SK-N-SH (cell line): ENCODE measurements around the gene PODXL2. TPM values are rescaled to one million over a fixed set of nuclear protein-coding genes. Genes with fewer than 3 reads are reported as not detected.

ENCODE experiments used
- CTCF ChIA-PET: fragments of 300-600, 350-600 bp; formaldehyde crosslinking; extraction: SDS; loops from one replicate; lab custom pipeline; 2021; lab: Yijun Ruan, JAX
- POLR2A ChIA-PET: fragments of 350-600 bp; sonication (Branson Sonifier 250); formaldehyde crosslinking; extraction: SDS; loops from one replicate; lab custom pipeline; 2020; ENCODE audit warnings: antibody characterized with exemption, inconsistent platforms; lab: Yijun Ruan, JAX
- DNase-seq: peaks from one replicate; pipeline ENCODE4 v3.0.0; 2012
- H2AFZ ChIP-seq: fragments of 200-600 bp; sonication (generic); 2 replicates; pipeline ENCODE4 v1.8.1; 2016; ENCODE audit warnings: antibody characterized with exemption, mild to moderate bottlenecking, low read depth
- H3F3A ChIP-seq: fragments of 200-600 bp; sonication (generic); replicated peaks from 2 replicates; pipeline ENCODE3; 2016; ENCODE audit warnings: antibody characterized with exemption, mild to moderate bottlenecking; ENCODE audit not compliant: insufficient read depth
- H3K27ac ChIP-seq, 2 experiments: fragments of 200-500 bp in 1 of 2; fragments of 200-600 bp in 1 of 2; sonication (Bioruptor generic) in 1 of 2; sonication (generic), shearing (Covaris generic) in 1 of 2; 2 replicates each; pipeline versions ENCODE4 v1.5.1 to v1.6.1; 2014 to 2016; ENCODE audit warnings: low read depth in 2 of 2, inconsistent platforms in 1 of 2, low read length in 1 of 2, mild to moderate bottlenecking in 1 of 2, mixed read lengths in 1 of 2
- H3K27me3 ChIP-seq: fragments of 200-600 bp; sonication (generic), shearing (Covaris generic); 2 replicates; pipeline ENCODE4 v1.6.1; 2016; ENCODE audit warnings: mixed run types; ENCODE audit not compliant: insufficient read depth
- H3K36me3 ChIP-seq, 2 experiments: fragments of 200-500 bp in 1 of 2; fragments of 200-600 bp in 1 of 2; sonication (Bioruptor generic) in 1 of 2; sonication (generic) in 1 of 2; replicated peaks in 1 of 2; 2 replicates each; pipeline versions ENCODE3 to v1.5.1; 2014 to 2016; ENCODE audit warnings: low read length in 1 of 2, mild to moderate bottlenecking in 1 of 2; ENCODE audit not compliant: insufficient read depth in 2 of 2, control insufficient read depth in 1 of 2
- H3K4me1 ChIP-seq, 2 experiments: fragments of 200-500 bp in 1 of 2; fragments of 200-600 bp in 1 of 2; sonication (Bioruptor generic) in 1 of 2; sonication (generic), shearing (Covaris generic) in 1 of 2; 2 replicates each; pipeline versions ENCODE4 v1.5.1 to v1.6.1; 2014 to 2016; ENCODE audit warnings: low read depth in 1 of 2, low read length in 1 of 2, mixed run types in 1 of 2; ENCODE audit not compliant: insufficient read depth in 2 of 2, control insufficient read depth in 1 of 2
- H3K4me2 ChIP-seq: fragments of 200-600 bp; sonication (generic), shearing (Covaris generic); 2 replicates; pipeline ENCODE4 v1.6.1; 2017; ENCODE audit warnings: mixed run types
- H3K4me3 ChIP-seq, 2 experiments: fragments of 200-500 bp in 1 of 2; fragments of 200-600 bp in 1 of 2; sonication (Bioruptor generic) in 1 of 2; sonication (generic), shearing (Covaris generic) in 1 of 2; 2 replicates each; pipeline versions ENCODE4 v1.5.1 to v1.8.1; 2014 to 2016; ENCODE audit warnings: low read depth in 2 of 2, inconsistent platforms in 1 of 2, low read length in 1 of 2, mild to moderate bottlenecking in 1 of 2, mixed read lengths in 1 of 2, moderate library complexity in 1 of 2
- H3K79me2 ChIP-seq: fragments of 200-600 bp; sonication (generic); 2 replicates; pipeline ENCODE4 v1.8.1; 2017; ENCODE audit warnings: mild to moderate bottlenecking; ENCODE audit not compliant: insufficient read depth
- H3K9ac ChIP-seq: fragments of 200-600 bp; sonication (generic); 2 replicates; pipeline ENCODE4 v1.6.1; 2017; ENCODE audit warnings: mixed run types
- H3K9me2 ChIP-seq: fragments of 200-600 bp; sonication (generic); 2 replicates; pipeline ENCODE4 v1.6.1; 2017; ENCODE audit warnings: mixed run types
- H3K9me3 ChIP-seq: fragments of 200-600 bp; sonication (generic); 2 replicates; pipeline ENCODE4 v1.6.1; 2017; ENCODE audit warnings: mixed run types, mild to moderate bottlenecking, moderate library complexity
- H4K20me1 ChIP-seq: fragments of 200-600 bp; sonication (generic); 2 replicates; pipeline ENCODE4 v1.6.1; 2017; ENCODE audit warnings: mild to moderate bottlenecking, mixed run types; ENCODE audit not compliant: insufficient read depth
- CHD2 ChIP-seq: fragments of 150-350 bp; IDR thresholded peaks from 2 replicates; pipeline ENCODE4 v1.6.1; 2018; ENCODE audit warnings: low read length; ENCODE audit not compliant: partially characterized antibody
- ELF1 ChIP-seq: IDR thresholded peaks from 2 replicates; pipeline ENCODE4 v1.4.0; 2012
- EP300 ChIP-seq, 2 experiments: IDR thresholded peaks; 2 replicates each; pipeline versions ENCODE4 v1.4.0 to v1.6.1; 2012; ENCODE audit warnings: borderline replicate concordance in 1 of 2, low read depth in 1 of 2, low read length in 1 of 2
- EZH2phosphoT487 ChIP-seq: fragments of 200-600 bp; sonication (generic); IDR thresholded peaks from 2 replicates; pipeline ENCODE4 v1.6.1; 2017; ENCODE audit warnings: low read depth, mixed run types, mild to moderate bottlenecking, antibody characterized with exemption, moderate library complexity, borderline replicate concordance
- FOXJ3 ChIP-seq: sonication (generic); formaldehyde crosslinking; IDR thresholded peaks from 2 replicates; pipeline ENCODE4 v1.5.1; 2020; ENCODE audit warnings: mild to moderate bottlenecking, missing genetic modification reagents
- FOXM1 ChIP-seq: IDR thresholded peaks from 2 replicates; pipeline ENCODE4 v1.4.0; 2012; ENCODE audit warnings: low read depth, mild to moderate bottlenecking
- GABPA ChIP-seq: IDR thresholded peaks from 2 replicates; pipeline ENCODE4 v1.4.0; 2012; ENCODE audit warnings: low read depth, mild to moderate bottlenecking
- GATA2 ChIP-seq: sonication (generic); formaldehyde crosslinking; IDR thresholded peaks from 2 replicates; pipeline ENCODE4 v1.5.0; 2020; ENCODE audit warnings: mild to moderate bottlenecking, missing genetic modification reagents
- JUND ChIP-seq: IDR thresholded peaks from 2 replicates; pipeline ENCODE4 v1.4.0; 2012
- MEF2A ChIP-seq: IDR thresholded peaks from 2 replicates; pipeline ENCODE4 v1.4.0; 2012; ENCODE audit warnings: low read depth, borderline replicate concordance
- MXI1 ChIP-seq: IDR thresholded peaks from 2 replicates; pipeline ENCODE4 v1.6.1; 2012; ENCODE audit warnings: mild to moderate bottlenecking, low read depth, low read length, improper control_type of control experiment
- NFIC ChIP-seq: IDR thresholded peaks from 2 replicates; pipeline ENCODE4 v1.4.0; 2012; ENCODE audit warnings: borderline replicate concordance
- NRF1 ChIP-seq: IDR thresholded peaks from 2 replicates; pipeline ENCODE4 v1.6.1; 2012; ENCODE audit warnings: low read depth, mild to moderate bottlenecking, low read length
- RAD21 ChIP-seq: IDR thresholded peaks from 2 replicates; pipeline ENCODE4 v1.6.1; 2012; ENCODE audit warnings: mild to moderate bottlenecking, low read length
- RCOR1 ChIP-seq: fragments of 150-350 bp; IDR thresholded peaks from 2 replicates; pipeline ENCODE4 v1.6.1; 2017; ENCODE audit warnings: antibody characterized with exemption, low read length
- SMC3 ChIP-seq: IDR thresholded peaks from 2 replicates; pipeline ENCODE4 v1.6.1; 2012; ENCODE audit warnings: low read depth, low read length, improper control_type of control experiment
- TAF1 ChIP-seq: IDR thresholded peaks from 2 replicates; pipeline ENCODE4 v1.6.1; 2012; ENCODE audit warnings: low read depth, mild to moderate bottlenecking, low read length, moderate library complexity, borderline replicate concordance
- TCF12 ChIP-seq: IDR thresholded peaks from 2 replicates; pipeline ENCODE4 v1.4.0; 2012
- YY1 ChIP-seq: IDR thresholded peaks from 2 replicates; pipeline ENCODE4 v1.4.0; 2012; ENCODE audit warnings: low read depth, mild to moderate bottlenecking
- WGBS: methylation state at CpG from one replicate; pipeline ENCODE4 v1.1.6; 2017; ENCODE audit warnings: low lambda C conversion rate; 5-methylcytosine and 5-hydroxymethylcytosine counted together
- polyA plus RNA-seq, 3 experiments: library from polyadenylated mRNA; depleted of rRNA; stranded (reverse); fragments of >200 nt; gene quantifications; 2 replicates each; pipeline ENCODE4 v1.2.3, GENCODE V29; 2012
- TF ChIP-seq, protein P1 (sequence below): IDR thresholded peaks from 2 replicates; pipeline ENCODE4; 2012
- TF ChIP-seq, protein P2 (sequence below): IDR thresholded peaks from 2 replicates; pipeline ENCODE4 v1.4.0; 2012; ENCODE audit warnings: low read depth
- TF ChIP-seq, protein P3 (sequence below): IDR thresholded peaks from 2 replicates; pipeline ENCODE4 v1.6.1; 2012; ENCODE audit warnings: mild to moderate bottlenecking, low read depth, low read length, moderate library complexity
- TF ChIP-seq, protein P4 (sequence below): fragments of 150-350 bp; IDR thresholded peaks from 2 replicates; pipeline ENCODE4 v1.6.1; 2016; ENCODE audit warnings: mild to moderate bottlenecking, low read depth, low read length
- TF ChIP-seq, protein P5 (sequence below): IDR thresholded peaks from 2 replicates; pipeline ENCODE4 v1.4.0; 2012; ENCODE audit warnings: low read depth, borderline replicate concordance
- TF ChIP-seq, protein P6 (sequence below): IDR thresholded peaks from 2 replicates; pipeline ENCODE4 v1.4.0; 2012; ENCODE audit warnings: low read depth, borderline replicate concordance

PODXL2 gene
- polyA plus RNA-seq, 1 of the 3 experiments (the other 2 are of a cell fraction), result 27.5 TPM

DNA sequence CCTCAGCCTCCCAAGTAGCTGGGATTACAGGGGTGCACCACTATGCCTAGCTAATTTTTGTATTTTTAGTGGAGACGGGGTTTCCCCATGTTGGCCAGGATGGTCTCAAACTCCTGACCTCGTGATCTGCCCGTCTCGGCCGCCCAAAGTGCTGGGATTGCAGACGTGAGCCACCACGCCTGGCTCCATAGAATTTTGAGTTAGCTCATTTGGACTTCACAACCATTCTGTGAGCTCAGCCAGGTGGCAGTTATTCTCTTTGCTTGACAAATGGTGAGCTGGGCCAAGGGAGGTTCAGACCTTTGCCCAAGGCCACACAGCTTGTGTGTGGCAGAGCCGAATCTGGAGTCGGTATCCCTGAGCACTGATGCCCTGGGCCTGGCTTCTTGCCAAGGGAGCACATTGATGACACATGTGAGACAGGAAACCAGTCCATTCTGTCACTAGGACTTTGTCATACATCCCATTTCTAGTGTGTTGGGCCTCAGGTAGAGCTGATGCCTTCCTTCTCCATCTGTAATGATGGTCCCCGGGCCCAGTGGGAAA is 17.6 kb downstream of the PODXL2 start:
- Histone ChIP-seq H3K9me2 (no peaks in the 10 kb centered on the region), H3K79me2 (no peaks in the 10 kb centered on the region), H4K20me1 (no peaks in the 10 kb centered on the region), H3K27me3 (no peaks in the 10 kb centered on the region), H3K36me3 (no peaks in the 10 kb centered on the region), H3K4me3 (no peak overlapping the region), H2AFZ (no peak overlapping the region), H3K9ac (no peak overlapping the region), H3K9me3 (no peaks in the 10 kb centered on the region), H3K4me1 (peaks cover 0 to 25% of the 10 kb centered on the region in 2 experiments; a peak in 2 of 4 replicates), H3K4me2 (no peak overlapping the region), H3F3A (no peaks in the 10 kb centered on the region), H3K27ac (peak overlapping the region in 1 of 2 experiments; percentile 34; a peak in 2 of 4 replicates)
- ChIA-PET CTCF (interaction anchor here (1.1 to 2.4 kb wide), 7 partner anchors 11 to 314 kb away, joined by 3 to 14 read pairs (median 4); no protein-coding TSS in a partner anchor), POLR2A (no interaction called here)
- DNase-seq, result peak; percentile 73
- 79% methylated on average over 8 of the region's 10 CpGs for WGBS
- no peak for TF ChIP-seq TCF12
- TF ChIP-seq, protein P1, sequence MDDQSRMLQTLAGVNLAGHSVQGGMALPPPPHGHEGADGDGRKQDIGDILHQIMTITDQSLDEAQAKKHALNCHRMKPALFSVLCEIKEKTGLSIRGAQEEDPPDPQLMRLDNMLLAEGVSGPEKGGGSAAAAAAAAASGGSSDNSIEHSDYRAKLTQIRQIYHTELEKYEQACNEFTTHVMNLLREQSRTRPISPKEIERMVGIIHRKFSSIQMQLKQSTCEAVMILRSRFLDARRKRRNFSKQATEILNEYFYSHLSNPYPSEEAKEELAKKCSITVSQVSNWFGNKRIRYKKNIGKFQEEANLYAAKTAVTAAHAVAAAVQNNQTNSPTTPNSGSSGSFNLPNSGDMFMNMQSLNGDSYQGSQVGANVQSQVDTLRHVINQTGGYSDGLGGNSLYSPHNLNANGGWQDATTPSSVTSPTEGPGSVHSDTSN, result no peak
- TF ChIP-seq, protein P2, sequence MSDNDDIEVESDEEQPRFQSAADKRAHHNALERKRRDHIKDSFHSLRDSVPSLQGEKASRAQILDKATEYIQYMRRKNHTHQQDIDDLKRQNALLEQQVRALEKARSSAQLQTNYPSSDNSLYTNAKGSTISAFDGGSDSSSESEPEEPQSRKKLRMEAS, result no peak
- no peak for TF ChIP-seq FOXJ3 (CRISPR knock-in tag)
- TF ChIP-seq CHD2, result no peak
- no peak for TF ChIP-seq EZH2phosphoT487
- peak; percentile 22; the same call in 1 of the 2 replicates for TF ChIP-seq RCOR1
- TF ChIP-seq NRF1, result no peak
- TF ChIP-seq ELF1, result no peak
- TF ChIP-seq, protein P3, sequence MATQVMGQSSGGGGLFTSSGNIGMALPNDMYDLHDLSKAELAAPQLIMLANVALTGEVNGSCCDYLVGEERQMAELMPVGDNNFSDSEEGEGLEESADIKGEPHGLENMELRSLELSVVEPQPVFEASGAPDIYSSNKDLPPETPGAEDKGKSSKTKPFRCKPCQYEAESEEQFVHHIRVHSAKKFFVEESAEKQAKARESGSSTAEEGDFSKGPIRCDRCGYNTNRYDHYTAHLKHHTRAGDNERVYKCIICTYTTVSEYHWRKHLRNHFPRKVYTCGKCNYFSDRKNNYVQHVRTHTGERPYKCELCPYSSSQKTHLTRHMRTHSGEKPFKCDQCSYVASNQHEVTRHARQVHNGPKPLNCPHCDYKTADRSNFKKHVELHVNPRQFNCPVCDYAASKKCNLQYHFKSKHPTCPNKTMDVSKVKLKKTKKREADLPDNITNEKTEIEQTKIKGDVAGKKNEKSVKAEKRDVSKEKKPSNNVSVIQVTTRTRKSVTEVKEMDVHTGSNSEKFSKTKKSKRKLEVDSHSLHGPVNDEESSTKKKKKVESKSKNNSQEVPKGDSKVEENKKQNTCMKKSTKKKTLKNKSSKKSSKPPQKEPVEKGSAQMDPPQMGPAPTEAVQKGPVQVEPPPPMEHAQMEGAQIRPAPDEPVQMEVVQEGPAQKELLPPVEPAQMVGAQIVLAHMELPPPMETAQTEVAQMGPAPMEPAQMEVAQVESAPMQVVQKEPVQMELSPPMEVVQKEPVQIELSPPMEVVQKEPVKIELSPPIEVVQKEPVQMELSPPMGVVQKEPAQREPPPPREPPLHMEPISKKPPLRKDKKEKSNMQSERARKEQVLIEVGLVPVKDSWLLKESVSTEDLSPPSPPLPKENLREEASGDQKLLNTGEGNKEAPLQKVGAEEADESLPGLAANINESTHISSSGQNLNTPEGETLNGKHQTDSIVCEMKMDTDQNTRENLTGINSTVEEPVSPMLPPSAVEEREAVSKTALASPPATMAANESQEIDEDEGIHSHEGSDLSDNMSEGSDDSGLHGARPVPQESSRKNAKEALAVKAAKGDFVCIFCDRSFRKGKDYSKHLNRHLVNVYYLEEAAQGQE, result no peak
- TF ChIP-seq, protein P4, sequence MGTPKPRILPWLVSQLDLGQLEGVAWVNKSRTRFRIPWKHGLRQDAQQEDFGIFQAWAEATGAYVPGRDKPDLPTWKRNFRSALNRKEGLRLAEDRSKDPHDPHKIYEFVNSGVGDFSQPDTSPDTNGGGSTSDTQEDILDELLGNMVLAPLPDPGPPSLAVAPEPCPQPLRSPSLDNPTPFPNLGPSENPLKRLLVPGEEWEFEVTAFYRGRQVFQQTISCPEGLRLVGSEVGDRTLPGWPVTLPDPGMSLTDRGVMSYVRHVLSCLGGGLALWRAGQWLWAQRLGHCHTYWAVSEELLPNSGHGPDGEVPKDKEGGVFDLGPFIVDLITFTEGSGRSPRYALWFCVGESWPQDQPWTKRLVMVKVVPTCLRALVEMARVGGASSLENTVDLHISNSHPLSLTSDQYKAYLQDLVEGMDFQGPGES, result no peak
- TF ChIP-seq EP300 (IDR thresholded peaks at IDR 0.05; ENCODE audit: borderline replicate concordance in 1 of 2, low read depth in 1 of 2, low read length in 1 of 2), result peak in 1 of 2 experiments; percentile 19; a peak in 1 of 4 replicates
- no peak for TF ChIP-seq SMC3
- no peak for TF ChIP-seq GABPA
- TF ChIP-seq, protein P5, sequence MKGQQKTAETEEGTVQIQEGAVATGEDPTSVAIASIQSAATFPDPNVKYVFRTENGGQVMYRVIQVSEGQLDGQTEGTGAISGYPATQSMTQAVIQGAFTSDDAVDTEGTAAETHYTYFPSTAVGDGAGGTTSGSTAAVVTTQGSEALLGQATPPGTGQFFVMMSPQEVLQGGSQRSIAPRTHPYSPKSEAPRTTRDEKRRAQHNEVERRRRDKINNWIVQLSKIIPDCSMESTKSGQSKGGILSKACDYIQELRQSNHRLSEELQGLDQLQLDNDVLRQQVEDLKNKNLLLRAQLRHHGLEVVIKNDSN, result no peak
- TF ChIP-seq RAD21, result 0 out of 2 replicates have a peak, but pooled peaks have one; percentile 1
- TF ChIP-seq JUND, result no peak
- TF ChIP-seq FOXM1, result no peak
- no peak for TF ChIP-seq YY1
- peak; percentile 91 for TF ChIP-seq MXI1
- no peak for TF ChIP-seq TAF1
- TF ChIP-seq NFIC, result 0 out of 2 replicates have a peak, but pooled peaks have one; percentile 20
- TF ChIP-seq, protein P6, sequence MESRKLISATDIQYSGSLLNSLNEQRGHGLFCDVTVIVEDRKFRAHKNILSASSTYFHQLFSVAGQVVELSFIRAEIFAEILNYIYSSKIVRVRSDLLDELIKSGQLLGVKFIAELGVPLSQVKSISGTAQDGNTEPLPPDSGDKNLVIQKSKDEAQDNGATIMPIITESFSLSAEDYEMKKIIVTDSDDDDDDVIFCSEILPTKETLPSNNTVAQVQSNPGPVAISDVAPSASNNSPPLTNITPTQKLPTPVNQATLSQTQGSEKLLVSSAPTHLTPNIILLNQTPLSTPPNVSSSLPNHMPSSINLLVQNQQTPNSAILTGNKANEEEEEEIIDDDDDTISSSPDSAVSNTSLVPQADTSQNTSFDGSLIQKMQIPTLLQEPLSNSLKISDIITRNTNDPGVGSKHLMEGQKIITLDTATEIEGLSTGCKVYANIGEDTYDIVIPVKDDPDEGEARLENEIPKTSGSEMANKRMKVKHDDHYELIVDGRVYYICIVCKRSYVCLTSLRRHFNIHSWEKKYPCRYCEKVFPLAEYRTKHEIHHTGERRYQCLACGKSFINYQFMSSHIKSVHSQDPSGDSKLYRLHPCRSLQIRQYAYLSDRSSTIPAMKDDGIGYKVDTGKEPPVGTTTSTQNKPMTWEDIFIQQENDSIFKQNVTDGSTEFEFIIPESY, result no peak
- TF ChIP-seq GATA2 (CRISPR knock-in tag), result no peak
- no peak for TF ChIP-seq MEF2A
